GM21717 (cell line): ENCODE data around the gene IQCK.

Experiments
- ATAC-seq: cut with Tn5 transposase; IDR thresholded peaks from one replicate; pipeline ENCODE4 v1.9.1; 2021; ENCODE audit warnings: mild to moderate bottlenecking, moderate library complexity; ENCODE audit not compliant: unreplicated experiment

Gene IQCK

DNA sequence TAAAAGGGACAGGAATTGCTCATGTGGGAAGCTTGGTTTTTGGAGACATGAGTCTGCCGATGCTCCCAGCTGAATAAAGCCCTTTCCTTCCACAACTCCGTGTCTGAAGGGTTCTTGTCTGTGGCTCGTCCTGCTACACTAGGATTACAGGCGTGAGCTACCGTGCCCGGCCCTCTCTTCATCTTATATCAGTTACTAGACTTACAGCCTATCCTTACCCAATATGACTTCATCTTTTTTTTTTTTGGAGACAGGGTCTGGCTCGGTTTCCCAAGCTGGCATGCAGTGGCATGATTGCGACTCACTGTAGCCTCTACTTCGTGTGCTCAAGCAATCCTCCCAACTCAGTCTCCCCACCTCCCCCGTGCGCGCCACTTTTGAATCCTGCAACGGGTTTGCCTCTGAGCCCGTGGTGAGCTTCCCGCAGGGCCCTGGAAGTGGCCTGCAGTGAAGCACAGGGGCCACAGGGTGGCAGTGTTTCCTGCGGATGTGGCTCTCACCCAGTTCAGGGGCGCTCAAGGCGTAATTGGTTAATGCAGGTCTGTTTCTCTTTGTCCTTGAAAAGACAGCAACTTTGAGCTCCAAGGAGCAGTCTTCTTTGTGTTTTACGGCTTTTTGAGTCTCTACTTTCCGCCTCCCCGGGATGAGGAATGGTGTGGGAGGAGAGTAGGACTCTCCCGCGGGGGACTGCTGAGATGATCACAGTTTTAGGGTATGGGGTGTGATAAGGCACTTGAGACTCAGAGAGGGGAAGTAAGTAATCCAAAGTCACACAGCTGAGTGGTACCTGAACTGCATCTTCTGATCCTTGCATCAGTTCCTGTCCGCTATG is 189.3 kb downstream of the IQCK start:
- peak; percentile 67 for ATAC-seq
